ENCODE results near the gene KIF23. TPM values are rescaled to one million over a fixed set of nuclear protein-coding genes. Genes with fewer than 3 reads are reported as not detected.

Gene KIF23
- total RNA-seq, 1 experiment from 2014 or later, result 87.8 TPM

DNA sequence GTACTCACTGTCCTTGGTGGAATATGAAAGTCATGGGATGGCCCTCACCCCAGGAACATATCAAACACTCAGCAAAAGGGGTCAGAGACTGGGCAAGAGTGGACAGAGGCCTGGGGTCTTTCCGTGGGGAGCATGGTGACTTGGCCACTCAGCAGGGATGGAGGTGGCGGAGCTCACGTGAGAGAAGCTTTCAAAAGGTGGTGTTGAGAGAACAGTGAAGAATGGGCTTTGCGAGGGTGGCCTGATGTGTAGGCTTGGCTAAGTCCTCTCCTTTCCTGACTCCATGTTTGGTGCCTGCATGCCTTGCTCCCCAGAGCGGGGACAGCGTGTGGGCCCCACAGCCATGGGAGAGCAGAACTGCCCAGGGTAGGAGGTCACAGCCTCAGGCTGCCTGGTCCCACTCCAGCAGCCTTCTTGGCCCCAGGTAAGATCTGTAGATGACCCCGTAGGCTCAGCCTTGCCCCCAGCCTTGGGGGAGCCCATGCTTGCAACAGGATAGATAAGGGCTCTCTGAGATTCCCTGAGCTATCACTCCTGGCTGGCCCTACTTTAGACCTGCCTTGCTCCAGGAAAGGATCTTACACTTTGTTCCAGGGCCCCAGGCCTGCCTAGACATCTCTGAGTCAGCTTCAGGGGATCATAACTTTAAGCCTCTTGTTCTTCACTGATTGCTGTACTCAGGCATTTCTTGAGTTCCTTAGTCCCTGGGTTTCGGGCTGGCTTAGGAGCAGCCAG, 55.5 kb downstream of the KIF23 start (continued):
- TF ChIP-seq, protein P1, sequence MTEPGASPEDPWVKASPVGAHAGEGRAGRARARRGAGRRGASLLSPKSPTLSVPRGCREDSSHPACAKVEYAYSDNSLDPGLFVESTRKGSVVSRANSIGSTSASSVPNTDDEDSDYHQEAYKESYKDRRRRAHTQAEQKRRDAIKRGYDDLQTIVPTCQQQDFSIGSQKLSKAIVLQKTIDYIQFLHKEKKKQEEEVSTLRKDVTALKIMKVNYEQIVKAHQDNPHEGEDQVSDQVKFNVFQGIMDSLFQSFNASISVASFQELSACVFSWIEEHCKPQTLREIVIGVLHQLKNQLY (CRISPR knock-in tag; IDR thresholded peaks at IDR 0.05), result no peak

DNA sequence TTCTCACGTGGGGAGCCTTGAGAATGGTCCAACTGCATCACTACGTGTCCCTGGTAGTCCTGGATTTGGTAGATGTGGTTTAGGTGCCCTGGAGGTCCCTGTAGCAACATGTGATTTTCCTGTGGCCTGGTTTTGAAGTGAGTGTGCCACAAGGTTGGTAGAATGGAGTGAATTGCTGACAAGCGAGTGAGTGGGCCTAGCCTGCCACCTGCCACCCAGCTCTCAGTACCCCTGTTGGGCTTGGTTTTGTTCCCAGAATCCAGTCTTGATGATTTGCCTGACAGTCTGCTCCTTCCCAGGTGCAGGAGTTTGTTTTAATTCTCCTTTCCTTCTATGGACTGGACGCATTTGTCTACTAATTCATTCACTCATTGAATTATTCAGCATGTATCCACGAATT, 57.9 kb downstream of the KIF23 start:
- CTCF ChIA-PET, result interaction anchor here (1.5 kb wide), 1 partner anchor 9 kb away, joined by 7 read pairs; no protein-coding TSS in a partner anchor
- H3K27ac Mint-ChIP-seq, result no peak overlapping the region
- H3K36me3 Mint-ChIP-seq, result no peaks in the 10 kb centered on the region

More for the DNA sequence above, 57.9 kb downstream of the KIF23 start:
- ATAC-seq, result no peak
- H3K9me3 Mint-ChIP-seq, result no peaks in the 10 kb centered on the region
- H3K27me3 Mint-ChIP-seq (ENCODE audit: low read depth), result no peaks in the 10 kb centered on the region
- no peak for DNase-seq (ENCODE audit: low spot score)
- TF ChIP-seq NFE2L1 (CRISPR knock-in tag; IDR thresholded peaks at IDR 0.05), result no peak
- TF ChIP-seq, protein P2, sequence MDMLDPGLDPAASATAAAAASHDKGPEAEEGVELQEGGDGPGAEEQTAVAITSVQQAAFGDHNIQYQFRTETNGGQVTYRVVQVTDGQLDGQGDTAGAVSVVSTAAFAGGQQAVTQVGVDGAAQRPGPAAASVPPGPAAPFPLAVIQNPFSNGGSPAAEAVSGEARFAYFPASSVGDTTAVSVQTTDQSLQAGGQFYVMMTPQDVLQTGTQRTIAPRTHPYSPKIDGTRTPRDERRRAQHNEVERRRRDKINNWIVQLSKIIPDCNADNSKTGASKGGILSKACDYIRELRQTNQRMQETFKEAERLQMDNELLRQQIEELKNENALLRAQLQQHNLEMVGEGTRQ (CRISPR knock-in tag; IDR thresholded peaks at IDR 0.05), result no peak
- TF ChIP-seq, protein P3, sequence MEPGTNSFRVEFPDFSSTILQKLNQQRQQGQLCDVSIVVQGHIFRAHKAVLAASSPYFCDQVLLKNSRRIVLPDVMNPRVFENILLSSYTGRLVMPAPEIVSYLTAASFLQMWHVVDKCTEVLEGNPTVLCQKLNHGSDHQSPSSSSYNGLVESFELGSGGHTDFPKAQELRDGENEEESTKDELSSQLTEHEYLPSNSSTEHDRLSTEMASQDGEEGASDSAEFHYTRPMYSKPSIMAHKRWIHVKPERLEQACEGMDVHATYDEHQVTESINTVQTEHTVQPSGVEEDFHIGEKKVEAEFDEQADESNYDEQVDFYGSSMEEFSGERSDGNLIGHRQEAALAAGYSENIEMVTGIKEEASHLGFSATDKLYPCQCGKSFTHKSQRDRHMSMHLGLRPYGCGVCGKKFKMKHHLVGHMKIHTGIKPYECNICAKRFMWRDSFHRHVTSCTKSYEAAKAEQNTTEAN (CRISPR knock-in tag; IDR thresholded peaks at IDR 0.05), result no peak
- TF ChIP-seq NFATC4 (CRISPR knock-in tag; IDR thresholded peaks at IDR 0.05), result no peak
- TF ChIP-seq EMX1 (CRISPR knock-in tag; IDR thresholded peaks at IDR 0.05), result no peak
- no peak for TF ChIP-seq ZNF219 (CRISPR knock-in tag; IDR thresholded peaks at IDR 0.05; ENCODE audit: borderline replicate concordance)
- TF ChIP-seq HMGA2 (CRISPR knock-in tag; IDR thresholded peaks at IDR 0.05), result no peak
- TF ChIP-seq, protein P4, sequence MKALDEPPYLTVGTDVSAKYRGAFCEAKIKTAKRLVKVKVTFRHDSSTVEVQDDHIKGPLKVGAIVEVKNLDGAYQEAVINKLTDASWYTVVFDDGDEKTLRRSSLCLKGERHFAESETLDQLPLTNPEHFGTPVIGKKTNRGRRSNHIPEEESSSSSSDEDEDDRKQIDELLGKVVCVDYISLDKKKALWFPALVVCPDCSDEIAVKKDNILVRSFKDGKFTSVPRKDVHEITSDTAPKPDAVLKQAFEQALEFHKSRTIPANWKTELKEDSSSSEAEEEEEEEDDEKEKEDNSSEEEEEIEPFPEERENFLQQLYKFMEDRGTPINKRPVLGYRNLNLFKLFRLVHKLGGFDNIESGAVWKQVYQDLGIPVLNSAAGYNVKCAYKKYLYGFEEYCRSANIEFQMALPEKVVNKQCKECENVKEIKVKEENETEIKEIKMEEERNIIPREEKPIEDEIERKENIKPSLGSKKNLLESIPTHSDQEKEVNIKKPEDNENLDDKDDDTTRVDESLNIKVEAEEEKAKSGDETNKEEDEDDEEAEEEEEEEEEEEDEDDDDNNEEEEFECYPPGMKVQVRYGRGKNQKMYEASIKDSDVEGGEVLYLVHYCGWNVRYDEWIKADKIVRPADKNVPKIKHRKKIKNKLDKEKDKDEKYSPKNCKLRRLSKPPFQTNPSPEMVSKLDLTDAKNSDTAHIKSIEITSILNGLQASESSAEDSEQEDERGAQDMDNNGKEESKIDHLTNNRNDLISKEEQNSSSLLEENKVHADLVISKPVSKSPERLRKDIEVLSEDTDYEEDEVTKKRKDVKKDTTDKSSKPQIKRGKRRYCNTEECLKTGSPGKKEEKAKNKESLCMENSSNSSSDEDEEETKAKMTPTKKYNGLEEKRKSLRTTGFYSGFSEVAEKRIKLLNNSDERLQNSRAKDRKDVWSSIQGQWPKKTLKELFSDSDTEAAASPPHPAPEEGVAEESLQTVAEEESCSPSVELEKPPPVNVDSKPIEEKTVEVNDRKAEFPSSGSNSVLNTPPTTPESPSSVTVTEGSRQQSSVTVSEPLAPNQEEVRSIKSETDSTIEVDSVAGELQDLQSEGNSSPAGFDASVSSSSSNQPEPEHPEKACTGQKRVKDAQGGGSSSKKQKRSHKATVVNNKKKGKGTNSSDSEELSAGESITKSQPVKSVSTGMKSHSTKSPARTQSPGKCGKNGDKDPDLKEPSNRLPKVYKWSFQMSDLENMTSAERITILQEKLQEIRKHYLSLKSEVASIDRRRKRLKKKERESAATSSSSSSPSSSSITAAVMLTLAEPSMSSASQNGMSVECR (CRISPR knock-in tag; IDR thresholded peaks at IDR 0.05; ENCODE audit: borderline replicate concordance), result no peak
- TF ChIP-seq JAZF1 (CRISPR knock-in tag; IDR thresholded peaks at IDR 0.05), result no peak
- TF ChIP-seq, protein P5, sequence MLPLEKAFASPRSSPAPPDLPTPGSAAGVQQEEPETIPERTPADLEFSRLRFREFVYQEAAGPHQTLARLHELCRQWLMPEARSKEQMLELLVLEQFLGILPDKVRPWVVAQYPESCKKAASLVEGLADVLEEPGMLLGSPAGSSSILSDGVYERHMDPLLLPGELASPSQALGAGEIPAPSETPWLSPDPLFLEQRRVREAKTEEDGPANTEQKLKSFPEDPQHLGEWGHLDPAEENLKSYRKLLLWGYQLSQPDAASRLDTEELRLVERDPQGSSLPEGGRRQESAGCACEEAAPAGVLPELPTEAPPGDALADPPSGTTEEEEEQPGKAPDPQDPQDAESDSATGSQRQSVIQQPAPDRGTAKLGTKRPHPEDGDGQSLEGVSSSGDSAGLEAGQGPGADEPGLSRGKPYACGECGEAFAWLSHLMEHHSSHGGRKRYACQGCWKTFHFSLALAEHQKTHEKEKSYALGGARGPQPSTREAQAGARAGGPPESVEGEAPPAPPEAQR (CRISPR knock-in tag; IDR thresholded peaks at IDR 0.05), result no peak
- TF ChIP-seq, protein P6, sequence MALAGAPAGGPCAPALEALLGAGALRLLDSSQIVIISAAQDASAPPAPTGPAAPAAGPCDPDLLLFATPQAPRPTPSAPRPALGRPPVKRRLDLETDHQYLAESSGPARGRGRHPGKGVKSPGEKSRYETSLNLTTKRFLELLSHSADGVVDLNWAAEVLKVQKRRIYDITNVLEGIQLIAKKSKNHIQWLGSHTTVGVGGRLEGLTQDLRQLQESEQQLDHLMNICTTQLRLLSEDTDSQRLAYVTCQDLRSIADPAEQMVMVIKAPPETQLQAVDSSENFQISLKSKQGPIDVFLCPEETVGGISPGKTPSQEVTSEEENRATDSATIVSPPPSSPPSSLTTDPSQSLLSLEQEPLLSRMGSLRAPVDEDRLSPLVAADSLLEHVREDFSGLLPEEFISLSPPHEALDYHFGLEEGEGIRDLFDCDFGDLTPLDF (CRISPR knock-in tag; IDR thresholded peaks at IDR 0.05), result no peak
- TF ChIP-seq, protein P7, sequence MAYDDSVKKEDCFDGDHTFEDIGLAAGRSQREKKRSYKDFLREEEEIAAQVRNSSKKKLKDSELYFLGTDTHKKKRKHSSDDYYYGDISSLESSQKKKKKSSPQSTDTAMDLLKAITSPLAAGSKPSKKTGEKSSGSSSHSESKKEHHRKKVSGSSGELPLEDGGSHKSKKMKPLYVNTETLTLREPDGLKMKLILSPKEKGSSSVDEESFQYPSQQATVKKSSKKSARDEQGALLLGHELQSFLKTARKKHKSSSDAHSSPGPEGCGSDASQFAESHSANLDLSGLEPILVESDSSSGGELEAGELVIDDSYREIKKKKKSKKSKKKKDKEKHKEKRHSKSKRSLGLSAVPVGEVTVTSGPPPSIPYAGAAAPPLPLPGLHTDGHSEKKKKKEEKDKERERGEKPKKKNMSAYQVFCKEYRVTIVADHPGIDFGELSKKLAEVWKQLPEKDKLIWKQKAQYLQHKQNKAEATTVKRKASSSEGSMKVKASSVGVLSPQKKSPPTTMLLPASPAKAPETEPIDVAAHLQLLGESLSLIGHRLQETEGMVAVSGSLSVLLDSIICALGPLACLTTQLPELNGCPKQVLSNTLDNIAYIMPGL (CRISPR knock-in tag; IDR thresholded peaks at IDR 0.05), result no peak
- TF ChIP-seq FOXP1 (CRISPR knock-in tag; IDR thresholded peaks at IDR 0.05; ENCODE audit: borderline replicate concordance), result no peak
- TF ChIP-seq GRHL2 (CRISPR knock-in tag; IDR thresholded peaks at IDR 0.05; ENCODE audit: insufficient replicate concordance, severe bottlenecking), result no peak
- no peak for TF ChIP-seq FOXK1 (CRISPR knock-in tag; IDR thresholded peaks at IDR 0.05)
- POLR2A ChIA-PET, result no interaction called here
- no peaks in the 10 kb centered on the region for H3K4me1 Mint-ChIP-seq
- no peak overlapping the region for H3K4me3 Mint-ChIP-seq
